CD4-positive, alpha-beta T cell treated with Interleukin-15 for 1 hour (primary cell): ENCODE measurements around the gene CCM2L.
A peak's percentile ranks its signal among the peaks of the same experiment; 100 is the strongest.

ENCODE experiments used
- DNase-seq: peaks from one replicate; pipeline ENCODE4 v3.0.0-alpha.2; 2020

The CCM2L gene

GRCh38 chr20:32010101-32010500, at the start of gene CCM2L:
Gene CCM2L, plus strand, starts transcription at chr20:32010438. Its CDS starts 17 bp downstream, at chr20:32010455.
- DNase-seq: no peak

GRCh38 chr20:31962761-31963160, 47.5 kb upstream of the CCM2L start:
- no peak for DNase-seq

- no peak for DNase-seq
Measured at GRCh38 chr20:31963889-31964288, 46.3 kb upstream of the CCM2L start.

GRCh38 chr20:31966991-31967655, 43.1 kb upstream of the CCM2L start:
- DNase-seq: no peak

GRCh38 chr20:31967830-31968249, 42.4 kb upstream of the CCM2L start, which contains the start of gene XKR7:
Gene XKR7, plus strand, starts transcription at chr20:31968151. Its CDS starts 25 bp downstream, at chr20:31968176.
- peak; percentile 30 for DNase-seq

- DNase-seq: peak; percentile 68
Measured at GRCh38 chr20:31968291-31969126, 41.7 kb upstream of the CCM2L start.

GRCh38 chr20:31969991-31970390, 40.2 kb upstream of the CCM2L start:
- DNase-seq: no peak

- DNase-seq: no peak
Measured at GRCh38 chr20:31972471-31973021, 37.7 kb upstream of the CCM2L start.

GRCh38 chr20:31974296-31974695, 35.9 kb upstream of the CCM2L start:
- DNase-seq: no peak

- DNase-seq: no peak
Measured at GRCh38 chr20:31974951-31975487, 35.2 kb upstream of the CCM2L start.

- DNase-seq: no peak
Measured at GRCh38 chr20:31975874-31976273, 34.4 kb upstream of the CCM2L start.

- no peak for DNase-seq
Measured at GRCh38 chr20:31977080-31977479, 33.2 kb upstream of the CCM2L start.

GRCh38 chr20:31979713-31980426, 30.4 kb upstream of the CCM2L start:
- DNase-seq: no peak

- no peak for DNase-seq
Measured at GRCh38 chr20:31981784-31982183, 28.5 kb upstream of the CCM2L start.

GRCh38 chr20:31984981-31985471, 25.2 kb upstream of the CCM2L start:
- no peak for DNase-seq

GRCh38 chr20:31987744-31988143, 22.5 kb upstream of the CCM2L start:
- DNase-seq: no peak

- DNase-seq: no peak
Measured at GRCh38 chr20:31988430-31989015, 21.7 kb upstream of the CCM2L start.

GRCh38 chr20:31989030-31989645, 21.1 kb upstream of the CCM2L start:
- no peak for DNase-seq

- no peak for DNase-seq
Measured at GRCh38 chr20:31990641-31991338, 19.4 kb upstream of the CCM2L start.

GRCh38 chr20:31991339-31991705, 18.9 kb upstream of the CCM2L start:
- DNase-seq: no peak

- DNase-seq: no peak
Measured at GRCh38 chr20:31992086-31992485, 18.2 kb upstream of the CCM2L start.
